Vagina (tissue), 2 donors: Measurements from ENCODE around the gene ABCC1. TPM values are rescaled to one million over a fixed set of nuclear protein-coding genes. Genes with fewer than 3 reads are reported as not detected.

Experiments
- DNase-seq, 2 donors: peaks; one replicate each; pipeline ENCODE4 v3.0.0-alpha.2; 2017; ENCODE audit errors: extremely low spot score in 2 of 2
- H3K27ac ChIP-seq: fragments of 200-600 bp; sonication (generic); one replicate; pipeline ENCODE4 v1.5.1; 2019
- H3K27me3 ChIP-seq: fragments of 200-600 bp; sonication (generic); one replicate; pipeline ENCODE4 v1.5.1; 2019
- H3K36me3 ChIP-seq, 2 donors: fragments of 200-600 bp; sonication (generic); one replicate each; pipeline ENCODE4 v1.5.1; 2017 to 2019
- H3K4me1 ChIP-seq: fragments of 200-600 bp; sonication (generic); one replicate; pipeline ENCODE4 v1.5.1; 2019
- H3K4me3 ChIP-seq, 2 donors: fragments of 200-600 bp; sonication (generic); 1 replicate in 1 of 2; 2 replicates in 1 of 2; pipeline ENCODE4 v1.5.1; 2016 to 2019
- H3K9me3 ChIP-seq: fragments of 200-600 bp; sonication (generic); one replicate; pipeline ENCODE4 v1.5.1; 2019
- CTCF ChIP-seq, 3 experiments: fragments of 450-650 bp in 2 of 3; fragments of 200-600 bp in 1 of 3; sonication (generic) in 1 of 3; IDR thresholded peaks; one replicate each; pipeline ENCODE4 v1.5.1; 2017 to 2019; ENCODE audit warnings: antibody characterized with exemption in 3 of 3, mild to moderate bottlenecking in 2 of 3, moderate library complexity in 2 of 3
- POLR2A ChIP-seq, 2 donors: fragments of 450-650 bp; IDR thresholded peaks; one replicate each; pipeline ENCODE4 v1.6.1; 2017; ENCODE audit warnings: antibody characterized with exemption in 2 of 2, mild to moderate bottlenecking in 2 of 2, moderate library complexity in 2 of 2
- POLR2AphosphoS5 ChIP-seq, 2 donors: sonication (generic); formaldehyde crosslinking; IDR thresholded peaks; one replicate each; pipeline ENCODE4 v1.9.0; 2017; ENCODE audit warnings: antibody characterized with exemption in 2 of 2, mild to moderate bottlenecking in 2 of 2, low read depth in 1 of 2; ENCODE audit not compliant: insufficient read depth in 1 of 2
- intact Hi-C: fragments of 100-400 bp; cut with DNase I; formaldehyde crosslinking; loops from one replicate; pipeline ENCODE4 v1.15.1; 2023
- total RNA-seq: library from RNA; depleted of rRNA; stranded (reverse); fragments of >200 nt; gene quantifications from one replicate; pipeline ENCODE4 v1.2.3, GENCODE V29; 2016

The ABCC1 gene
- total RNA-seq, 1 donor from 2014 or later: 47.9 TPM

GRCh38 chr16:15950161-15950854, 892 bp downstream of the ABCC1 start:
- H3K4me3 ChIP-seq: peak overlapping the region; percentile 77 to 93
- H3K4me1 ChIP-seq: peaks cover 45% of the 10 kb centered on the region
- intact Hi-C loops: loop anchor here (5.0 kb wide), 1 partner anchor 72 kb away; no protein-coding TSS in a partner anchor
- no peak for DNase-seq
- H3K9me3 ChIP-seq: no peaks in the 10 kb centered on the region
- H3K27me3 ChIP-seq: no peaks in the 10 kb centered on the region
- peak overlapping the region; percentile 91 for H3K27ac ChIP-seq
- H3K36me3 ChIP-seq: no peaks in the 10 kb centered on the region
- no peak for TF ChIP-seq POLR2A (IDR thresholded peaks at IDR 0.05)
- TF ChIP-seq CTCF (IDR thresholded peaks at IDR 0.05): no peak
- TF ChIP-seq POLR2AphosphoS5 (IDR thresholded peaks at IDR 0.05; ENCODE audit: insufficient read depth in 1 of 2, low read depth in 1 of 2): no peak

GRCh38 chr16:15950869-15951268, 1.5 kb downstream of the ABCC1 start:
- H3K27ac ChIP-seq: peak overlapping the region; percentile 91
- peaks cover 45% of the 10 kb centered on the region for H3K4me1 ChIP-seq
- TF ChIP-seq POLR2A (IDR thresholded peaks at IDR 0.05) (no peak), POLR2AphosphoS5 (IDR thresholded peaks at IDR 0.05; ENCODE audit: insufficient read depth in 1 of 2, low read depth in 1 of 2) (no peak), CTCF (IDR thresholded peaks at IDR 0.05) (no peak)
- H3K27me3 ChIP-seq: no peaks in the 10 kb centered on the region
- H3K9me3 ChIP-seq: no peaks in the 10 kb centered on the region
- intact Hi-C loops: loop anchor here (5.0 kb wide), 1 partner anchor 71 kb away; no protein-coding TSS in a partner anchor
- no peaks in the 10 kb centered on the region for H3K36me3 ChIP-seq
- peak overlapping the region; percentile 77 to 93 for H3K4me3 ChIP-seq
- DNase-seq: no peak

GRCh38 chr16:15951852-15952251, 2.4 kb downstream of the ABCC1 start:
- Histone ChIP-seq H3K27ac (peak overlapping the region; percentile 55), H3K4me1 (peaks cover 38% of the 10 kb centered on the region), H3K27me3 (no peaks in the 10 kb centered on the region), H3K4me3 (no peak overlapping the region), H3K36me3 (no peaks in the 10 kb centered on the region), H3K9me3 (no peaks in the 10 kb centered on the region)
- intact Hi-C loops: loop anchor here (5.0 kb wide), 1 partner anchor 70 kb away; no protein-coding TSS in a partner anchor
- no peak for DNase-seq
- TF ChIP-seq POLR2A (IDR thresholded peaks at IDR 0.05): no peak
- no peak for TF ChIP-seq CTCF (IDR thresholded peaks at IDR 0.05)

DNA sequence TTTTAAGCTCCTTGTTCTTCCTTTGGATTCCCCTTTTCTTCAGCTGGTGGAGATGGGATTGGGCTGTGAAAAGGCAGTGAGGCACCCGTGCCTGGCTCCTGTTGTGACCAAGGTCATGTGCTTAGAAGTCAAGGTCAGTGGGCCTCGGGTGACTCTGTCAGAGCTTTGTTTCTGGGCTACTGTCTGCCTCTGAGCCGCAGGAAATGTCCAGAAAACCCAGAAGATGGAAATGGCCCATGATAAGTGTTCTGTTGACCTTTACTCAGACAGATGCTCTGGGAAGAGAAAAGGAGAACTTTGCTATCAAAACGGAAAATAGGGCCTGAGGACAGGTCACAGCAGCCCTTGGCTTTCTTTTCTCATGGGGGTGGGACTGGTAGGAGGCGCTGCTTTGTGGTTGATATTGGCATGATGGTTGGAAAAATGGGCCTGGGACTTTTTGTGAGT, 2.9 kb downstream of the ABCC1 start:
- intact Hi-C loops: loop anchor here (5.0 kb wide), 1 partner anchor 70 kb away; no protein-coding TSS in a partner anchor
- no peaks in the 10 kb centered on the region for H3K36me3 ChIP-seq
- H3K27ac ChIP-seq: peak overlapping the region; percentile 55
- TF ChIP-seq POLR2AphosphoS5 (IDR thresholded peaks at IDR 0.05; ENCODE audit: insufficient read depth in 1 of 2, low read depth in 1 of 2) (no peak), POLR2A (IDR thresholded peaks at IDR 0.05) (no peak), CTCF (IDR thresholded peaks at IDR 0.05) (no peak)
- DNase-seq: no peak
- peaks cover 35% of the 10 kb centered on the region for H3K4me1 ChIP-seq
- H3K4me3 ChIP-seq: no peak overlapping the region
- H3K9me3 ChIP-seq: no peaks in the 10 kb centered on the region
- no peaks in the 10 kb centered on the region for H3K27me3 ChIP-seq

DNA sequence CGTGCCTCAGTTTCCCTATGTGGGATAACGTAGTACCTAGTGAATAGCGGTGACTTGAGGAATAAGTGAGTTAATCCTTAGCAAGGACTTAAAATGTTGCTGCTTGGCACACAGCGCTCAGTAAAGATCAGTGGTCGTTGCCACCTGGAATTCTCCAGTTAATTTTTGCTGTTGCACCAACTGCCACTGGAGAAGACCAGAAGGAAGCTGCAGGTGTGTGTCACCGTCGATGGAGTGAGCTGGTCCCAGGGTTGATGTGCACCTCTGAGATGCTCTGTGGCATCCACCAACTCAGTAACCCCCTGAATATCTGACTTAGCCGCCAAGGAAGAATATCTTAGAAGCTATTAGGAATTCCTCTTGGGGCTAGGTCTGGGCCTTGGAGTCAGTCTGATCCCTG, 4.1 kb downstream of the ABCC1 start:
- intact Hi-C loops: loop anchor here (5.0 kb wide), 1 partner anchor 69 kb away; no protein-coding TSS in a partner anchor
- peaks cover 40% of the 10 kb centered on the region for H3K4me1 ChIP-seq
- no peak overlapping the region for H3K4me3 ChIP-seq
- no peaks in the 10 kb centered on the region for H3K36me3 ChIP-seq
- no peaks in the 10 kb centered on the region for H3K27me3 ChIP-seq
- TF ChIP-seq POLR2A (IDR thresholded peaks at IDR 0.05): no peak
- no peak for TF ChIP-seq POLR2AphosphoS5 (IDR thresholded peaks at IDR 0.05; ENCODE audit: insufficient read depth in 1 of 2, low read depth in 1 of 2)
- no peak for TF ChIP-seq CTCF (IDR thresholded peaks at IDR 0.05)
- no peaks in the 10 kb centered on the region for H3K9me3 ChIP-seq
- no peak for DNase-seq
- H3K27ac ChIP-seq: no peak overlapping the region
